ENCODE measurements around the gene GALNT11. TPM values are rescaled to one million over a fixed set of nuclear protein-coding genes. Genes with fewer than 3 reads are reported as not detected.
"Not testable (repeated sequence)": the region's sequence is repeated elsewhere in the genome, so short reads cannot be mapped to it uniquely, and the experiment has no call there.

GALNT11 gene
- total RNA-seq, 1 experiment from 2014 or later: 24.1 TPM

- H2BK120ac ChIP-seq (ENCODE audit: low read depth, low read length, poor library complexity, severe bottlenecking); H4K8ac ChIP-seq (replicated peaks; ENCODE audit: insufficient read length, low read depth, low read length); H3K27me3 Mint-ChIP-seq (ENCODE audit: low read depth); H3T11ph ChIP-seq (ENCODE audit: low read length); H3K4me1 Mint-ChIP-seq; H3K9me3 ChIP-seq (ENCODE audit: control insufficient read depth, low read depth, low read length); H3K79me2 ChIP-seq (ENCODE audit: insufficient read depth, low read length); H3K14ac ChIP-seq (ENCODE audit: insufficient read depth, low read length); H3K23ac ChIP-seq (ENCODE audit: insufficient read length, low read depth, low read length); H3K23me2 ChIP-seq (ENCODE audit: insufficient read length, low read depth, low read length, poor library complexity, severe bottlenecking); H3K27ac ChIP-seq (ENCODE audit: insufficient read length, low read depth, low read length); H2BK15ac ChIP-seq (ENCODE audit: low read depth, low read length); H3K27ac Mint-ChIP-seq; H3K27me3 ChIP-seq (ENCODE audit: insufficient read depth, low read length); H3K56ac ChIP-seq (ENCODE audit: insufficient read length, low read depth, low read length); H2BK5ac ChIP-seq (ENCODE audit: insufficient read length, low read length); H3K4me1 ChIP-seq (ENCODE audit: insufficient read depth, low read length); H3K4me2 ChIP-seq (ENCODE audit: insufficient read depth, insufficient read length, low read length); H3K18ac ChIP-seq (ENCODE audit: insufficient read length, low read depth, low read length); H4K5ac ChIP-seq (ENCODE audit: insufficient read length, low read depth, low read length); H2BK20ac ChIP-seq (ENCODE audit: low read depth, low read length, poor library complexity, severe bottlenecking); H3K4ac ChIP-seq (ENCODE audit: low read depth, low read length); H2AK5ac ChIP-seq (ENCODE audit: insufficient read length, low read length); H2BK12ac ChIP-seq (ENCODE audit: insufficient read length, low read depth, low read length); H3K9ac ChIP-seq (ENCODE audit: extremely low read depth, insufficient read length, low read length); H3K79me1 ChIP-seq (ENCODE audit: insufficient read depth, low read depth, low read length, poor library complexity, severe bottlenecking); H3K4me3 Mint-ChIP-seq; H4K20me1 ChIP-seq (ENCODE audit: control insufficient read depth, insufficient read depth, insufficient read length); DNase-seq; H2AFZ ChIP-seq (ENCODE audit: low read length); H4K91ac ChIP-seq (ENCODE audit: insufficient read length, low read depth, low read length): not testable (repeated sequence)
- Mint-ChIP-seq H3K36me3 (ENCODE audit: insufficient read depth in 1 of 3, low read depth in 3 of 3) (peaks cover 41 to 69% (median 50%) of the 10 kb centered on the region in 3 experiments), H3K9me3 (peaks cover 54 to 59% of the 10 kb centered on the region in 2 experiments)
- WGBS (ENCODE audit: extremely low coverage, insufficient read length, low lambda C conversion rate): no CpG with 5 or more reads among the region's 3 CpGs
Measured at GRCh38 chr7:152063192-152063591, 37.7 kb downstream of the GALNT11 start.

GRCh38 chr7:152063821-152064220, 38.3 kb downstream of the GALNT11 start:
- not testable (repeated sequence) for H3K23ac ChIP-seq (ENCODE audit: insufficient read length, low read depth, low read length); H3K4me3 Mint-ChIP-seq; H3K79me2 ChIP-seq (ENCODE audit: insufficient read depth, low read length); H3K14ac ChIP-seq (ENCODE audit: insufficient read depth, low read length); H2BK12ac ChIP-seq (ENCODE audit: insufficient read length, low read depth, low read length); H2BK120ac ChIP-seq (ENCODE audit: low read depth, low read length, poor library complexity, severe bottlenecking); H3T11ph ChIP-seq (ENCODE audit: low read length); H3K79me1 ChIP-seq (ENCODE audit: insufficient read depth, low read depth, low read length, poor library complexity, severe bottlenecking); H3K23me2 ChIP-seq (ENCODE audit: insufficient read length, low read depth, low read length, poor library complexity, severe bottlenecking); H3K4ac ChIP-seq (ENCODE audit: low read depth, low read length); H3K9me3 ChIP-seq (ENCODE audit: control insufficient read depth, low read depth, low read length); H3K4me1 ChIP-seq (ENCODE audit: insufficient read depth, low read length); H4K8ac ChIP-seq (replicated peaks; ENCODE audit: insufficient read length, low read depth, low read length); H3K27ac ChIP-seq (ENCODE audit: insufficient read length, low read depth, low read length); H4K20me1 ChIP-seq (ENCODE audit: control insufficient read depth, insufficient read depth, insufficient read length); H2BK20ac ChIP-seq (ENCODE audit: low read depth, low read length, poor library complexity, severe bottlenecking); H3K4me1 Mint-ChIP-seq; H2BK15ac ChIP-seq (ENCODE audit: low read depth, low read length); H4K5ac ChIP-seq (ENCODE audit: insufficient read length, low read depth, low read length); H3K9ac ChIP-seq (ENCODE audit: extremely low read depth, insufficient read length, low read length); H2AK5ac ChIP-seq (ENCODE audit: insufficient read length, low read length); H4K91ac ChIP-seq (ENCODE audit: insufficient read length, low read depth, low read length); H3K27me3 Mint-ChIP-seq (ENCODE audit: low read depth); DNase-seq; H3K4me2 ChIP-seq (ENCODE audit: insufficient read depth, insufficient read length, low read length); H3K27me3 ChIP-seq (ENCODE audit: insufficient read depth, low read length); H3K56ac ChIP-seq (ENCODE audit: insufficient read length, low read depth, low read length); H3K18ac ChIP-seq (ENCODE audit: insufficient read length, low read depth, low read length); H2AFZ ChIP-seq (ENCODE audit: low read length); H3K27ac Mint-ChIP-seq; H2BK5ac ChIP-seq (ENCODE audit: insufficient read length, low read length)
- Mint-ChIP-seq H3K36me3 (ENCODE audit: insufficient read depth in 1 of 3, low read depth in 3 of 3) (peaks cover 44 to 69% (median 53%) of the 10 kb centered on the region in 3 experiments), H3K9me3 (peaks cover 56 to 62% of the 10 kb centered on the region in 2 experiments)
- WGBS (ENCODE audit: extremely low coverage, insufficient read length, low lambda C conversion rate): no CpG with 5 or more reads among the region's 3 CpGs
